GM12878 (cell line): ENCODE measurements around the gene LMNB1.
"Not testable (repeated sequence)": the region's sequence is repeated elsewhere in the genome, so short reads cannot be mapped to it uniquely, and the experiment has no call there.

Source experiments
- ASH2L ChIP-seq: fragments of 300-600, 200-600 bp; sonication (generic); IDR thresholded peaks from 2 replicates; pipeline ENCODE4 v1.6.1; 2017; ENCODE audit warnings: low read depth, mild to moderate bottlenecking, borderline replicate concordance
- CHD1 ChIP-seq: IDR thresholded peaks from 2 replicates; pipeline ENCODE4 v1.6.1; 2012; ENCODE audit warnings: low read depth, low read length, improper control_type of control experiment
- KAT2A ChIP-seq: conservative IDR thresholded peaks from 2 replicates; pipeline ENCODE4 v1.6.1; 2011; ENCODE audit warnings: low read depth, low read length; ENCODE audit not compliant: control insufficient read depth
- KDM1A ChIP-seq: fragments of 200-600 bp; sonication (generic); IDR thresholded peaks from 2 replicates; pipeline ENCODE4 v1.6.1; 2016; ENCODE audit warnings: borderline replicate concordance
- TCF7 ChIP-seq: IDR thresholded peaks from 2 replicates; pipeline ENCODE4 v1.6.1; 2014; ENCODE audit warnings: antibody characterized with exemption, borderline replicate concordance
- TF ChIP-seq, protein P1 (sequence below): IDR thresholded peaks from 2 replicates; pipeline ENCODE4 v1.6.1; 2012; ENCODE audit warnings: low read depth, low read length, improper control_type of control experiment
- TF ChIP-seq, protein P2 (sequence below), 3 experiments: IDR thresholded peaks in 2 of 3; conservative IDR thresholded peaks in 1 of 3; 2 replicates each; pipeline ENCODE4 v1.5.1; 2011; ENCODE audit warnings: low read depth in 3 of 3, low read length in 3 of 3, mild to moderate bottlenecking in 3 of 3, control low read depth in 2 of 3, moderate library complexity in 2 of 3, inconsistent platforms in 1 of 3, mixed read lengths in 1 of 3; ENCODE audit not compliant: control insufficient read depth in 2 of 3, insufficient read depth in 1 of 3; ENCODE audit errors: extremely low read depth in 1 of 3

DNA sequence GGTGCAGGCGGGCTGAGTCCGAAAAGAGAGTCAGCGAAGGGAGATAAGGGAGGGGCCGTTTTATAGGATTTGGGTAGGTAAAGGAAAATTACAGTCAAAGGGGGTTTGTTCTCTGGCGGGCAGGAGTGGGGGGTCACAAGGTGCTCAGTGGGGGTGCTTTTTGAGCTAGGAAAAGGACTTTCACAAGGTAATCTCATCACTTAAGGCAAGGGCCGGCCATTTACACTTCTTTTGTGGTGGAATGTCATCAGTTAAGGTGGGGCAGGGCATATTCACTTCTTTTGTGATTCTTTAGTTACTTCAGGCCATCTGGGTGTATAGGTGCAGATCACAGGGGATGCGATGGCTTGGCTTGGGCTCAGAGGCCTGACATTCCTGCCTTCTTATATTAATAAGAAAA lies 62.5 kb downstream of the LMNB1 start:
- TF ChIP-seq TCF7, KAT2A, KDM1A, ASH2L, CHD1: not testable (repeated sequence)
- TF ChIP-seq, protein P1, sequence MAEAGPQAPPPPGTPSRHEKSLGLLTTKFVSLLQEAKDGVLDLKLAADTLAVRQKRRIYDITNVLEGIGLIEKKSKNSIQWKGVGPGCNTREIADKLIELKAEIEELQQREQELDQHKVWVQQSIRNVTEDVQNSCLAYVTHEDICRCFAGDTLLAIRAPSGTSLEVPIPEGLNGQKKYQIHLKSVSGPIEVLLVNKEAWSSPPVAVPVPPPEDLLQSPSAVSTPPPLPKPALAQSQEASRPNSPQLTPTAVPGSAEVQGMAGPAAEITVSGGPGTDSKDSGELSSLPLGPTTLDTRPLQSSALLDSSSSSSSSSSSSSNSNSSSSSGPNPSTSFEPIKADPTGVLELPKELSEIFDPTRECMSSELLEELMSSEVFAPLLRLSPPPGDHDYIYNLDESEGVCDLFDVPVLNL = not testable (repeated sequence)
- TF ChIP-seq, protein P2, sequence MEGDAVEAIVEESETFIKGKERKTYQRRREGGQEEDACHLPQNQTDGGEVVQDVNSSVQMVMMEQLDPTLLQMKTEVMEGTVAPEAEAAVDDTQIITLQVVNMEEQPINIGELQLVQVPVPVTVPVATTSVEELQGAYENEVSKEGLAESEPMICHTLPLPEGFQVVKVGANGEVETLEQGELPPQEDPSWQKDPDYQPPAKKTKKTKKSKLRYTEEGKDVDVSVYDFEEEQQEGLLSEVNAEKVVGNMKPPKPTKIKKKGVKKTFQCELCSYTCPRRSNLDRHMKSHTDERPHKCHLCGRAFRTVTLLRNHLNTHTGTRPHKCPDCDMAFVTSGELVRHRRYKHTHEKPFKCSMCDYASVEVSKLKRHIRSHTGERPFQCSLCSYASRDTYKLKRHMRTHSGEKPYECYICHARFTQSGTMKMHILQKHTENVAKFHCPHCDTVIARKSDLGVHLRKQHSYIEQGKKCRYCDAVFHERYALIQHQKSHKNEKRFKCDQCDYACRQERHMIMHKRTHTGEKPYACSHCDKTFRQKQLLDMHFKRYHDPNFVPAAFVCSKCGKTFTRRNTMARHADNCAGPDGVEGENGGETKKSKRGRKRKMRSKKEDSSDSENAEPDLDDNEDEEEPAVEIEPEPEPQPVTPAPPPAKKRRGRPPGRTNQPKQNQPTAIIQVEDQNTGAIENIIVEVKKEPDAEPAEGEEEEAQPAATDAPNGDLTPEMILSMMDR (IDR thresholded peaks at IDR 0.05 in 2 of 3, conservative IDR thresholded peaks at IDR 0.05 in 1 of 3; ENCODE audit: control insufficient read depth in 2 of 3, extremely low read depth in 1 of 3, insufficient read depth in 1 of 3, low read depth in 3 of 3, low read length in 3 of 3) = not testable (repeated sequence)
